Adrenal gland (tissue), 5 donors: ENCODE results near the gene CACHD1.

Experiments used
- CTCF ChIP-seq, 6 experiments: fragments of 450-650 bp in 4 of 6; fragments of 200-600 bp in 2 of 6; sonication (generic) in 1 of 6; IDR thresholded peaks; 1 replicate in 5 of 6; 2 replicates in 1 of 6; pipeline versions ENCODE4 v1.5.1 to v1.8.0; 2016 to 2021; ENCODE audit warnings: antibody characterized with exemption in 6 of 6, mild to moderate bottlenecking in 2 of 6, moderate library complexity in 1 of 6
- POLR2A ChIP-seq, 2 donors: fragments of 450-650 bp; IDR thresholded peaks; one replicate each; pipeline ENCODE4 v1.6.1; 2017; ENCODE audit warnings: antibody characterized with exemption in 2 of 2, mild to moderate bottlenecking in 2 of 2, moderate library complexity in 1 of 2
- donor health status: DM: no; HTN: no; CAD: no.

GRCh38 chr1:64421377-64421776 is 48.6 kb upstream of the CACHD1 start:
- no peak for TF ChIP-seq POLR2A (IDR thresholded peaks at IDR 0.05)
- TF ChIP-seq CTCF (IDR thresholded peaks at IDR 0.05) = no peak
